Heart left ventricle (tissue), 16 donors: ENCODE measurements around the gene TBX10. TPM values are rescaled to one million over a fixed set of nuclear protein-coding genes. Genes with fewer than 3 reads are reported as not detected.
"Not testable (repeated sequence)": the region's sequence is repeated elsewhere in the genome, so short reads cannot be mapped to it uniquely, and the experiment has no call there.

Experiments used
- ATAC-seq, 4 donors: fragments of 200-7000 bp; cut with Tn5 transposase; one replicate each; pipeline ENCODE4 v1.9.1; 2020 to 2022; ENCODE audit warnings: moderate library complexity in 4 of 4, mild to moderate bottlenecking in 3 of 4, moderate number of reproducible peaks in 1 of 4
- DNase-seq, 5 donors: peaks; one replicate each; pipeline ENCODE4 v3.0.0-alpha.2; 2020
- H3K27ac ChIP-seq, 12 donors: fragments of 200-600 bp; sonication (generic) in 4 of 12; one replicate each; pipeline versions ENCODE4 v1.5.0 to v1.8.0; 2016 to 2022; ENCODE audit warnings: mild to moderate bottlenecking in 2 of 12
- H3K27me3 ChIP-seq, 9 donors: fragments of 200-600 bp; sonication (generic) in 2 of 9; one replicate each; pipeline versions ENCODE4 v1.5.1 to v1.8.0; 2016 to 2022; ENCODE audit warnings: mild to moderate bottlenecking in 3 of 9
- H3K36me3 ChIP-seq, 9 donors: fragments of 200-600 bp; sonication (generic) in 2 of 9; one replicate each; pipeline versions ENCODE4 v1.5.0 to v1.8.0; 2018 to 2022; ENCODE audit warnings: mild to moderate bottlenecking in 2 of 9
- H3K4me1 ChIP-seq, 12 donors: fragments of 200-600 bp; sonication (generic) in 4 of 12; one replicate each; pipeline versions ENCODE4 v1.5.0 to v1.8.0; 2016 to 2022; ENCODE audit warnings: mild to moderate bottlenecking in 3 of 12
- H3K4me3 ChIP-seq, 12 donors: fragments of 200-600 bp; sonication (generic) in 4 of 12; one replicate each; pipeline versions ENCODE4 v1.5.0 to v1.8.0; 2017 to 2022; ENCODE audit warnings: mild to moderate bottlenecking in 9 of 12, moderate library complexity in 4 of 12
- H3K9me3 ChIP-seq, 12 donors: fragments of 200-600 bp; sonication (generic) in 4 of 12; one replicate each; pipeline versions ENCODE4 v1.5.0 to v1.8.0; 2016 to 2022; ENCODE audit warnings: mild to moderate bottlenecking in 1 of 12
- POLR2A ChIP-seq, 2 donors: fragments of 450-650 bp; IDR thresholded peaks; one replicate each; pipeline ENCODE4 v1.6.1; 2017; ENCODE audit warnings: antibody characterized with exemption in 2 of 2, mild to moderate bottlenecking in 2 of 2, moderate library complexity in 2 of 2
- WGBS, 4 donors: extraction: QIAGEN DNeasy Blood & Tissue Kit in 2 of 4; methylation state at CpG; one replicate each; pipeline versions ENCODE4 v1.1.5 to v1.1.7; 2013 to 2018; 5-methylcytosine and 5-hydroxymethylcytosine counted together
- intact Hi-C, 10 donors: fragments of 100-400 bp; cut with DNase I; formaldehyde crosslinking; loops; one replicate each; pipeline versions ENCODE4 v1.11.1 to v1.14.2; 2022
- polyA plus RNA-seq, 2 donors: library from polyadenylated mRNA; stranded (reverse); fragments of 200-250 nt; gene quantifications; one replicate each; pipeline ENCODE4 v1.2.3, GENCODE V29; 2013
- total RNA-seq, 9 donors: library from RNA; depleted of rRNA in 2 of 9; stranded (reverse); fragments of >200 nt in 2 of 9; fragmentation: NEBNext Ultra II Directional in 3 of 9; extraction: Animal tissue kit (Norgen Biotek cat#: 25700) in 3 of 9; gene quantifications; one replicate each; pipeline versions ENCODE4 v1.1.0 to v1.2.4, GENCODE V29; 2016 to 2023
- TF ChIP-seq, protein P1 (sequence below), 12 donors: fragments of 200-600 bp; sonication (generic) in 4 of 12; IDR thresholded peaks; one replicate each; pipeline versions ENCODE4 v1.5.0 to v1.8.0; 2018 to 2022; ENCODE audit warnings: antibody characterized with exemption in 12 of 12, mild to moderate bottlenecking in 5 of 12
- donor health status: ischemic (EF 13 %, LVEDD 7.1; RV severe dilation, severe dysfunction).
- donor health status: healthy with polysubstance abuse.
- donor health status: DM: no; HTN: yes; CAD: no.
- donor health status: DM: no; HTN: no; CAD: no.
- donor health status: ischemic (EF 25% LVEDD 6.9; RV normal size, moderate dysfunction).
- donor health status: ischemic (EF 25% LVEDD 5.7; RV mildly dilated, moderate dysfunction).
- donor health status: healthy.
- donor health status: DM: yes; HTN: yes; CAD: no.
- donor health status: ischemic (EF 35%, LVEDD 5.7; RV mildly dilated, moderate dysfunction).
- donor health status: nonischemic (EF 11% LVEDD 7.7; RV severe dilation, severe dysfunction).
- donor health status: DM: yes; HTN: yes; CAD: no.
- donor health status: PGD.
- donor health status: ischemic (EF 29% LVEDD 5.4; RV normal size, mild dysfunction).
- donor health status: nonischemic (EF 23%, LVEDD 6.1; RV moderate dilation, normal function).

The TBX10 gene
- total and polyA plus RNA-seq, 11 donors = 0.11 to 0.30 TPM; not detected in 9

DNA sequence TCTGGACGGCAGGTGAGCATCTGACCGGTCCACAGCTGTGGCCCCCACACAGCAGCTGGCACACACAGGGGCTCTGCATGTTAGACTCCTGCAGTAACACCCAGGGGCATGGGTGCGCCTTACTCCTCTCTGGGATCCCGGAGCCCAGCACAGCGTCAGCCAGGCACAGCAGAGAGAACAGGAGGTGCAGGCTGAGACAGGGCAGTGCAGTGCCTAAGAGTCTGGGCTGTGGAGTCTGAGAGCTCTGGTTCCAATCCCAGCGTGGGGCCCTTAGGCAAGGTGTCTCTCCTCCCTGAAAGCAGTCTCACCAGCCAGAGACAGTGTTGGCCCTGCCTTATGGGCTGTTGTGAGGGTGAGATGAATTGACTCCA lies 12.1 kb downstream of the TBX10 start:
- H3K27ac ChIP-seq = peak overlapping the region in 3 of 12 donors; percentile 13 to 94 (median 92)
- H3K27me3 ChIP-seq = no peaks in the 10 kb centered on the region
- H3K4me1 ChIP-seq = peaks cover 0 to 26% (median 14%) of the 10 kb centered on the region in 12 donors
- WGBS, 4 donors = 89 to 96% (median 90%) methylated on average over 5 to 6 of the region's 6 CpGs
- no peaks in the 10 kb centered on the region for H3K9me3 ChIP-seq
- peak in 1 of 5 donors; percentile 36 for DNase-seq
- TF ChIP-seq, protein P1, sequence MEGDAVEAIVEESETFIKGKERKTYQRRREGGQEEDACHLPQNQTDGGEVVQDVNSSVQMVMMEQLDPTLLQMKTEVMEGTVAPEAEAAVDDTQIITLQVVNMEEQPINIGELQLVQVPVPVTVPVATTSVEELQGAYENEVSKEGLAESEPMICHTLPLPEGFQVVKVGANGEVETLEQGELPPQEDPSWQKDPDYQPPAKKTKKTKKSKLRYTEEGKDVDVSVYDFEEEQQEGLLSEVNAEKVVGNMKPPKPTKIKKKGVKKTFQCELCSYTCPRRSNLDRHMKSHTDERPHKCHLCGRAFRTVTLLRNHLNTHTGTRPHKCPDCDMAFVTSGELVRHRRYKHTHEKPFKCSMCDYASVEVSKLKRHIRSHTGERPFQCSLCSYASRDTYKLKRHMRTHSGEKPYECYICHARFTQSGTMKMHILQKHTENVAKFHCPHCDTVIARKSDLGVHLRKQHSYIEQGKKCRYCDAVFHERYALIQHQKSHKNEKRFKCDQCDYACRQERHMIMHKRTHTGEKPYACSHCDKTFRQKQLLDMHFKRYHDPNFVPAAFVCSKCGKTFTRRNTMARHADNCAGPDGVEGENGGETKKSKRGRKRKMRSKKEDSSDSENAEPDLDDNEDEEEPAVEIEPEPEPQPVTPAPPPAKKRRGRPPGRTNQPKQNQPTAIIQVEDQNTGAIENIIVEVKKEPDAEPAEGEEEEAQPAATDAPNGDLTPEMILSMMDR (IDR thresholded peaks at IDR 0.05) = no peak
- no peak for TF ChIP-seq POLR2A (IDR thresholded peaks at IDR 0.05)
- no peaks in the 10 kb centered on the region for H3K36me3 ChIP-seq
- ATAC-seq = no peak
- intact Hi-C loops = no loop called here
- H3K4me3 ChIP-seq = no peak overlapping the region

DNA sequence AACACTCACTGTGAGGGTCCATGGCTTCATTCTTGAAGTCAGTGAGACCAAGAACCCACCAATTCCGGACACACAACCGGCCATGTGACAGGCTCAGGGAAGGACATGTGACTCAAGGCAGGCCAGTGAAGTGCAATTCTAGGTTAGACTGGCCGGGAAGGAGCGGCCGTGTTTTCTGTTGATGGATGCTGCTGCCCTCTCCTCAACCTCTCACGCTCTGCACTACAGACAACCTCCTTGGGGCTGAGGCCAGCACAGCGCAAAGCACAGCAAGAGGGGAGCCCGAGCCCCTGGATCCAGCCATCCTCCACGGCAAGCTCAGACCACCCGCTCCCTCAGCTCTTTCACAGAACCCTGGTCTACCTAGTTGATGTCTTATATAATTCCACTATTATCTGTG lies 12.6 kb downstream of the TBX10 start:
- Histone ChIP-seq H3K36me3 (no peaks in the 10 kb centered on the region), H3K9me3 (no peaks in the 10 kb centered on the region), H3K27me3 (no peaks in the 10 kb centered on the region), H3K4me3 (no peak overlapping the region), H3K27ac (no peak overlapping the region), H3K4me1 (peaks cover 0 to 24% (median 14%) of the 10 kb centered on the region in 12 donors)
- DNase-seq = no peak
- intact Hi-C loops = no loop called here
- no peak for ATAC-seq
- TF ChIP-seq, protein P1 (IDR thresholded peaks at IDR 0.05) = no peak
- TF ChIP-seq POLR2A (IDR thresholded peaks at IDR 0.05) = no peak
- WGBS, 4 donors = 90 to 94% (median 92%) methylated on average over 10 of the region's 10 CpGs

DNA sequence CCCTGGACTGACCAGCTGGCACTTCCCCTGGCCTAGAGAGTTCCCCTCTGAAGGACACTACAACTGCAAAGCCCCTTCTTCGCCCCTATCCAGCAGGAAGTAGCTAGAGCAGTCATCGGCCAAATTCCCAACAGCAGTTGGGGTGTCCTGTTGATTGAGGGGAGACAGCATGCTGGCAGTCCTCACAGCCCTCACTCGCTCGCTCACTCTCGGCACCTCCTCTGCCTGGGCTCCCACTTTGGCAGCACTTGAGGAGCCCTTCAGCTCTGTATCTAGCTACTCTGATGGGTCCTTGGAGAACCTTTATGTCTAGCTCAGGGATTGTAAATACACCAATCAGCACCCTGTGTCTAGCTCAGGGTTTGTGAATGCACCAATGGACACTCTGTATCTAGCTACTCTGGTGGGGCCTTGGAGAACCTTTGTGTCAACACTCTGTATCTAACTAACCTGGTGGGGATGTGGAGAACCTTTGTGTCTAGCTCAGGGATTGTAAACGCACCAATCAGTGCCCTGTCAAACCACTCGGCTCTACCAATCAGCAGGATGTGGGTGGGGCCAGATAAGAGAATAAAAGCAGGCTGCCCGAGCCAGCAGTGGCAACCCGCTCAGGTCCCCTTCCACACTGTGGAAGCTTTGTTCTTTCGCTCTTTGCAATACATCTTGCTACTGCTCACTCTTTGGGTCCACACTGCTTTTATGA lies 13.3 kb downstream of the TBX10 start:
- H3K36me3 ChIP-seq, H3K4me3 ChIP-seq, H3K27ac ChIP-seq, H3K27me3 ChIP-seq, DNase-seq, intact Hi-C loops, ATAC-seq, H3K9me3 ChIP-seq: not testable (repeated sequence)
- 77 to 89% (median 86%) methylated on average over 8 to 10 of the region's 10 CpGs for WGBS, 4 donors
- peaks cover 0 to 23% (median 14%) of the 10 kb centered on the region in 12 donors for H3K4me1 ChIP-seq

DNA sequence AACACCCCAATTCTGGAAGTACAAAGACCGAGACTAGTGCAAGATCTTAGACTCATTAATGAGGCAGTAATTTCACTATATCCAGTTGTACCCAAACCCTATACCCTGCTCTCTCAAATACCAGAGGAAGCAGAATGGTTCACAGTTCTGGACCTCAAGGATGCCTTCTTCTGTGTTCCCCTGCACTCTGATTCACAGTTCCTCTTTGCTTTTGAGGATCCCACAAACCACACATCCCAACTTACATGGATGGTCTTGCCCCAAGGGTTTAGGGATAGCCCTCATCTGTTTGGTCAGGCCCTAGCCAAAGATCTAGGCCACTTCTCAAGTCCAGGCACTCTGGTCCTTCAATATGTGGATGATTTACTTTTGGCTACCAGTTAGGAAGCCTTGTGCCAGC lies 15.8 kb downstream of the TBX10 start:
- H3K27me3 ChIP-seq, H3K36me3 ChIP-seq, H3K9me3 ChIP-seq, DNase-seq, H3K4me3 ChIP-seq, H3K4me1 ChIP-seq, intact Hi-C loops, ATAC-seq, H3K27ac ChIP-seq: not testable (repeated sequence)
- 83 to 100% (median 98%) methylated on average over 1 of the region's 1 CpG for WGBS, 4 donors

DNA sequence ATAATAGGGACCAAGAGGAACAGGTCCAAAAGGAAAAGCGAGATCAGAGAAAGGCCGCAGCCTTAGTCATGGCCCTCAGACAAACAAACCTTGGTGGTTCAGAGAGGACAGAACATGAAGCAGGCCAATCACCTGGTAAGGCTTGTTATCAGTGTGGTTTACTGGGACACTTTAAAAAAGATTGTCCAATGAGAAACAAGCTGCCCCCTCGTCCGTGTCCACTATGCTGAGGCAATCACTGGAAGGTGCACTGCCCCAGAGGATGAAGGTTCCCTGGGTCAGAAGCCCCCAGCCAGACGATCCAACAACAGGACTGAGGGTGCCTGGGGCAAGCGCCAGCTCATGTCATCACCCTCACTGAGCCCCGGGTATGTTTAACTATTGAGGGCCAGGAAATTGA lies 16.7 kb downstream of the TBX10 start:
- ATAC-seq, H3K27me3 ChIP-seq, H3K4me3 ChIP-seq, DNase-seq, H3K4me1 ChIP-seq, H3K9me3 ChIP-seq, H3K36me3 ChIP-seq, intact Hi-C loops: not testable (repeated sequence)
- 40 to 76% (median 53%) methylated on average over 5 to 7 of the region's 7 CpGs for WGBS, 4 donors
- peak overlapping the region in 2 of 12 donors; percentile 6 to 52 for H3K27ac ChIP-seq

- H3K27ac ChIP-seq, ATAC-seq, intact Hi-C loops, H3K4me1 ChIP-seq, H3K9me3 ChIP-seq, H3K27me3 ChIP-seq, DNase-seq, H3K36me3 ChIP-seq, H3K4me3 ChIP-seq: not testable (repeated sequence)
- 56 to 83% (median 60%) methylated on average over 3 of the region's 3 CpGs for WGBS, 4 donors
These were observed 17.6 kb downstream of the TBX10 start for GRCh38 chr11:67621928-67622327.

- H3K36me3 ChIP-seq = not testable (repeated sequence)
These were observed 18.9 kb downstream of the TBX10 start for GRCh38 chr11:67620621-67621020.

DNA sequence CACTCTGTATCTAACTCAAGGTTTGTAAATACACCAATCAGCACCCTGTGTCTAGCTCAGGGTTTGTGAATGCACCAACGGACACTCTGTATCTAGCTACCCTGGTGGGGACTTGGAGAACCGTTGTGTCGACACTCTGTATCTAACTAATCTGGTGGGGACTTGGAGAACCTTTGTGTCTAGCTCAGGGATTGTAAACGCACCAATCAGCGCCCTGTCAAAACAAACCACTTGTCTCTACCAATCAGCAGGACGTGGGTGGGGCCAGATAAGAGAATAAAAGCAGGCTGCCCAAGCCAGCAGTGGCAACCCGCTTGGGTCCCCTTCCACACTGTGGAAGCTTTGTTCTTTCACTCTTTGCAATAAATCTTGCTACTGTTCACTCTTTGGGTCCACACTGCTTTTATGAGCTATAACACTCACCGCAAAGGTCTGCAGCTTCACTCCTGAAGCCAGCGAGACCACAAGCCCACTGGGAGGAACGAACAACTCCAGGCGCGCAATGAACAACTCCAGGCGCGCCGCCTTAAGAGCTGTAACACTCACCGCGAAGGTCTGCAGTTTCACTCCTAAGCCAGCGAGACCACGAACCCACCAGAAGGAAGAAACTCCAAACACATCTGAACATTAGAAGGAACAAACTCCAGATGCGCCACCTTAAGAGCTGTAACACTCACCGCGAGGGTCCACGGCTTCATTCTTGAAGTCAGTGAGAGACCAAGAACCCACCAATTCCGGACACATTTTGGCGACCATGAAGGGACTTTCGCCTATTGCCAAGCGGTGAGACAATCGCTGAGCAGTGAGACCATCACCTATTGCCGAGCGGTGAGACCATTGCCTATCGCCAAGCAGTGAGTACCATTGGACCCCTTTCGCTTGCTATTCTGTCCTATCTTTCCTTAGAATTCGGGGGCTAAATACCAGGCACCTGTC lies 19.6 kb downstream of the TBX10 start:
- ATAC-seq, intact Hi-C loops, DNase-seq, H3K36me3 ChIP-seq, H3K9me3 ChIP-seq, H3K27ac ChIP-seq, H3K4me3 ChIP-seq: not testable (repeated sequence)
- Histone ChIP-seq H3K27me3 (peaks cover 0 to 11% (median 0%) of the 10 kb centered on the region in 9 donors), H3K4me1 (peaks cover 0 to 24% (median 0%) of the 10 kb centered on the region in 12 donors)
- 85 to 94% (median 91%) methylated on average over 33 of the region's 33 CpGs for WGBS, 4 donors

More at GRCh38 chr11:67620621-67621020, 18.9 kb downstream of the TBX10 start:
- WGBS, 4 donors = 85 to 90% (median 86%) methylated on average over 12 to 13 of the region's 13 CpGs
- H3K4me1 ChIP-seq = peaks cover 0 to 22% (median 0%) of the 10 kb centered on the region in 12 donors
- DNase-seq, H3K9me3 ChIP-seq, H3K27ac ChIP-seq, ATAC-seq, H3K4me3 ChIP-seq, intact Hi-C loops, H3K27me3 ChIP-seq: not testable (repeated sequence)
